K562 (cell line): Measurements from ENCODE around the gene SEC61A2. TPM values are rescaled to one million over a fixed set of nuclear protein-coding genes. Genes with fewer than 3 reads are reported as not detected.

Source experiments
- CBFB ChIP-seq: sonication (generic); formaldehyde crosslinking; IDR thresholded peaks from 2 replicates; pipeline ENCODE4 v1.4.0; 2020; ENCODE audit warnings: mild to moderate bottlenecking, missing genetic modification reagents
- polyA plus RNA-seq, 8 experiments: library from polyadenylated mRNA; depleted of rRNA in 4 of 8; stranded (reverse) in 5 of 8; unstranded in 3 of 8; fragments of >200 nt; fragmentation: Nextera tagmentation in 2 of 8; fragmentation: Illumina TruSeq in 1 of 8; extraction: Ambion mirVana in 2 of 8; extraction: Trizol in 1 of 8; gene quantifications; 2 replicates each; pipeline versions ENCODE4 v1.2.1 to v1.2.3, GENCODE V29; 2011 to 2014; ENCODE audit warnings: inconsistent platforms in 1 of 8, missing spikeins in 1 of 8
- total RNA-seq, 7 experiments: library from RNA; depleted of rRNA in 6 of 7; stranded (reverse); fragments of >200 nt in 6 of 7; fragmentation: Illumina TruSeq in 2 of 7; extraction: Trizol in 2 of 7; gene quantifications; 2 replicates each; pipeline versions ENCODE4 v1.2.1 to v1.2.3, GENCODE V29; 2011 to 2021; ENCODE audit warnings: low replicate concordance in 1 of 7
- TF ChIP-seq, protein P1 (sequence below), 3 experiments: fragments of 200-800 bp in 1 of 3; fragments of 250-450 bp in 1 of 3; fragments of 450-650 bp in 1 of 3; sonication (Bioruptor Pico) in 1 of 3; sonication (Bioruptor generic) in 1 of 3; formaldehyde crosslinking in 1 of 3; IDR thresholded peaks; 2 replicates each; pipeline versions ENCODE4 v1.6.1 to v1.8.0; 2016 to 2022; ENCODE audit warnings: mild to moderate bottlenecking in 2 of 3, missing genetic modification characterization in 2 of 3, missing compliant biosample characterization in 1 of 3, moderate library complexity in 1 of 3
- TF ChIP-seq, protein P2 (sequence below), 2 experiments: fragments of 450-650 bp; IDR thresholded peaks; 2 replicates each; pipeline ENCODE4 v1.6.1; 2016; ENCODE audit warnings: mild to moderate bottlenecking in 2 of 2, borderline replicate concordance in 1 of 2, low read depth in 1 of 2, moderate library complexity in 1 of 2

SEC61A2 gene
- total and polyA plus RNA-seq, 9 of the 15 experiments (the other 6 are each of a cell fraction or from before 2014, with no cell fraction given): 1.2 to 9.7 (median 3.9) TPM

DNA sequence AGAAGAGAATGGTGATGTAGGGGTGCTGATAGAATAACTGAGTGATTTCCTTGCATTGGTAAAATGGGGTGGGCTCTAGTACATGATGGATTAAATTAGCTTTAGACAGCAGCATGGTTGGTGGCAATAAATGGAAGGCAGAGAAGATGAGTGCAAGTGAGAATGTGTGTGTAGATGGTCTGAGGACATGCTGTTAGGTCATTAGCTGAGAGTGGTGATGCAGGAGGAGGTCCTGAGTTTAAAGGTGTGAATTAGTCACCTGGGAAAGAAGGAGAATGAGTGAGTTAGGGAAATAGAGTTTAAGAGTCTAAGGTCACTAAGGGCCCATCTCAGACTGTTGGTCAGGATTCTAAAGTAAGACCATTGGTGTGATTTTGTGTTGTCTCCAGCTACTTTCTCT, 17.9 kb upstream of the SEC61A2 start (continued):
- TF ChIP-seq, protein P1, sequence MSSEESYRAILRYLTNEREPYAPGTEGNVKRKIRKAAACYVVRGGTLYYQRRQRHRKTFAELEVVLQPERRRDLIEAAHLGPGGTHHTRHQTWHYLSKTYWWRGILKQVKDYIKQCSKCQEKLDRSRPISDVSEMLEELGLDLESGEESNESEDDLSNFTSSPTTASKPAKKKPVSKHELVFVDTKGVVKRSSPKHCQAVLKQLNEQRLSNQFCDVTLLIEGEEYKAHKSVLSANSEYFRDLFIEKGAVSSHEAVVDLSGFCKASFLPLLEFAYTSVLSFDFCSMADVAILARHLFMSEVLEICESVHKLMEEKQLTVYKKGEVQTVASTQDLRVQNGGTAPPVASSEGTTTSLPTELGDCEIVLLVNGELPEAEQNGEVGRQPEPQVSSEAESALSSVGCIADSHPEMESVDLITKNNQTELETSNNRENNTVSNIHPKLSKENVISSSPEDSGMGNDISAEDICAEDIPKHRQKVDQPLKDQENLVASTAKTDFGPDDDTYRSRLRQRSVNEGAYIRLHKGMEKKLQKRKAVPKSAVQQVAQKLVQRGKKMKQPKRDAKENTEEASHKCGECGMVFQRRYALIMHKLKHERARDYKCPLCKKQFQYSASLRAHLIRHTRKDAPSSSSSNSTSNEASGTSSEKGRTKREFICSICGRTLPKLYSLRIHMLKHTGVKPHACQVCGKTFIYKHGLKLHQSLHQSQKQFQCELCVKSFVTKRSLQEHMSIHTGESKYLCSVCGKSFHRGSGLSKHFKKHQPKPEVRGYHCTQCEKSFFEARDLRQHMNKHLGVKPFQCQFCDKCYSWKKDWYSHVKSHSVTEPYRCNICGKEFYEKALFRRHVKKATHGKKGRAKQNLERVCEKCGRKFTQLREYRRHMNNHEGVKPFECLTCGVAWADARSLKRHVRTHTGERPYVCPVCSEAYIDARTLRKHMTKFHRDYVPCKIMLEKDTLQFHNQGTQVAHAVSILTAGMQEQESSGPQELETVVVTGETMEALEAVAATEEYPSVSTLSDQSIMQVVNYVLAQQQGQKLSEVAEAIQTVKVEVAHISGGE (CRISPR knock-in tag; IDR thresholded peaks at IDR 0.05): no peak
- TF ChIP-seq CBFB (CRISPR knock-in tag): no peak
- TF ChIP-seq, protein P2, sequence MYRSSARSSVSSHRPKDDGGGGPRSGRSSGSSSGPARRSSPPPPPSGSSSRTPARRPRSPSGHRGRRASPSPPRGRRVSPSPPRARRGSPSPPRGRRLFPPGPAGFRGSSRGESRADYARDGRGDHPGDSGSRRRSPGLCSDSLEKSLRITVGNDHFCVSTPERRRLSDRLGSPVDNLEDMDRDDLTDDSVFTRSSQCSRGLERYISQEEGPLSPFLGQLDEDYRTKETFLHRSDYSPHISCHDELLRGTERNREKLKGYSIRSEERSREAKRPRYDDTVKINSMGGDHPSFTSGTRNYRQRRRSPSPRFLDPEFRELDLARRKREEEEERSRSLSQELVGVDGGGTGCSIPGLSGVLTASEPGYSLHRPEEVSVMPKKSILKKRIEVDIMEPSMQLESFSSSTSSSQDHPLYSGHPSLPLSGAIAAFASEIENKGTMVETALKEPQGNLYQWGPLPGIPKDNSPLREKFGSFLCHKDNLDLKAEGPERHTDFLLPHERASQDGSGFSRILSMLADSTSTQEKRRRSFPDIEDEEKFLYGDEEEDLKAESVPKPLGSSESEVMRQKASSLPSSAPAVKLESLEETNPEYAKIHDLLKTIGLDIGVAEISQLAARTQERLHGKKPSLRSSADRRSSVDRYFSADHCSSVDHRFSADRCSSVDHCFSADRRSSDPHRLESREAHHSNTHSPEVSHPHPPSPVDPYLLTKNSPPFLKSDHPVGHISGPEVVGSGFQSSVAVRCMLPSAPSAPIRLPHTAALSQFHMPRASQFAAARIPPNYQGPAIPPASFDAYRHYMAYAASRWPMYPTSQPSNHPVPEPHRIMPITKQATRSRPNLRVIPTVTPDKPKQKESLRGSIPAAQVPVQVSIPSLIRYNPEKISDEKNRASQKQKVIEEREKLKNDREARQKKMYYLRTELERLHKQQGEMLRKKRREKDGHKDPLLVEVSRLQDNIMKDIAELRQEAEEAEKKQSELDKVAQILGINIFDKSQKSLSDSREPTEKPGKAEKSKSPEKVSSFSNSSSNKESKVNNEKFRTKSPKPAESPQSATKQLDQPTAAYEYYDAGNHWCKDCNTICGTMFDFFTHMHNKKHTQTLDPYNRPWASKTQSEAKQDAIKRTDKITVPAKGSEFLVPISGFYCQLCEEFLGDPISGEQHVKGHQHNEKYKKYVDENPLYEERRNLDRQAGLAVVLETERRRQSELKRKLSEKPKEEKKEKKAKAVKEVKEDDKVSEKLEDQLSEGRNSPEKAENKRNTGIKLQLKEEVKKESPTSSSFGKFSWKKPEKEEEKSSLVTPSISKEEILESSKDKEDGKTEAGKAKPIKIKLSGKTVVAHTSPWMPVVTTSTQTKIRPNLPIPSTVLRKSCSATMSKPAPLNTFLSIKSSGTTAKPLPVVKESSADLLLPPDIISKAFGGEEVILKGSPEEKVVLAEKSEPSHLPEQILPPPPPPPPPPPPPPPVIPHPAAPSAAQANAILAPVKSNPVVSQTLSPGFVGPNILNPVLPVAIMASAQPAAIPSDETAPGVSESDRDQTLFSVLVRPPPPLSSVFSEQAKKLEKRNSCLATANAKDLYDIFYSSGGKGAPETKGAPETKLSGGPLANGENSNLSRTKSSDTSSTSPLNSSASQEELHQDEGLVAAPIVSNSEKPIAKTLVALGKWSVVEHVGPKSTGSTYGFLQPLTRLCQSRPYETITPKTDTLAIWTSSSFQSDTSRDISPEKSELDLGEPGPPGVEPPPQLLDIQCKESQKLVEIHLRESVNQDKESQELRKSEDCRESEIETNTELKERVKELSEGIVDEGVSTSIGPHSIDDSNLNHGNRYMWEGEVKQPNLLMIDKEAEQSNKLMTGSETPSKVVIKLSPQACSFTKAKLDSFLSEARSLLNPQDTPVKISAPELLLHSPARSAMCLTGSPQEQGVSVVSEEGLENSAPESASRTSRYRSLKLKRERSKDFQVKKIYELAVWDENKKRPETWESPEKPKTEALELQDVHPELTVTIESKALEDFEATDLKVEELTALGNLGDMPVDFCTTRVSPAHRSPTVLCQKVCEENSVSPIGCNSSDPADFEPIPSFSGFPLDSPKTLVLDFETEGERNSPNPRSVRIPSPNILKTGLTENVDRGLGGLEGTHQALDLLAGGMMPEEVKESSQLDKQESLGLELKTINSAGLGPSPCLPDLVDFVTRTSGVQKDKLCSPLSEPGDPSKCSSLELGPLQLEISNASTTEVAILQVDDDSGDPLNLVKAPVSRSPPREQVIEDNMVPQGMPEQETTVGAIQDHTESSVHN (IDR thresholded peaks at IDR 0.05; ENCODE audit: borderline replicate concordance in 1 of 2, low read depth in 1 of 2): no peak
- TF ChIP-seq, all 486 proteins: peak for 0
